ENCODE measurements around the gene ZNF831.

The ZNF831 gene

DNA sequence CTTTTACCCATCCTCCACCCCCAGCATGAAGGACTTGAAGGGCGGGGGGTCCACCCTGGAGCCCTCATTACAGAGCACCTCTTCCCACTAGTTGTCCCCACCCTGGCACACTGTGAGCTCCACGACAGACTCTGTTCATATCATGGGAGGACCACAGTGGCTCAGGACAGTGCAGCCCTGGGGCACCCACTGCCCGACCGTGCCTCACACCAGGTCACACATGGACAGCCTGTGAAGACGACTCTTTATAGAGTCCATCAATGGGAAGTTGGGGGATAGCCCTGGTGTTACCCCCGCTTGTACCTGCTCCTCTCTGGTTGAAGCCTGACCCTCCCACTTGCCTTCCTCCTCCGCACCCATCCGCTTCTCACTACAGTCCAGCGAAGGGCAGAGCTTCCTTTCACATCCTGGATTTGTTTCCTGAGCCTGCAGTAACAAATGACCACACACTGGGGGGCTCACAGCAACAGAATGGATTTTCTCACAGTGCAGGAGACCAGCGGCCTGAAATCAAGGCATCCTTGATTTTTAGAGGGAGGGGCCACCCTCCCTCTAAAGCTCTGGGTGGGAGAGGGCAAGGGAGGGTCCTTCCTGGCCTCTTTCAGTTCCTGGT is 15.5 kb downstream of the ZNF831 start:
- Histone ChIP-seq H3K27me3 (ENCODE audit: control insufficient read depth, insufficient read depth, low read length) (no peaks in the 10 kb centered on the region), H3K4me1 (ENCODE audit: control insufficient read depth, insufficient read depth, low read length) (no peaks in the 10 kb centered on the region), H3K9ac (ENCODE audit: low read length) (no peak overlapping the region), H3K9me3 (ENCODE audit: control insufficient read depth, low read length) (no peaks in the 10 kb centered on the region), H3K36me3 (ENCODE audit: control insufficient read depth, insufficient read depth, low read length) (no peaks in the 10 kb centered on the region), H3K4me3 (ENCODE audit: low read length) (no peak overlapping the region)

DNA sequence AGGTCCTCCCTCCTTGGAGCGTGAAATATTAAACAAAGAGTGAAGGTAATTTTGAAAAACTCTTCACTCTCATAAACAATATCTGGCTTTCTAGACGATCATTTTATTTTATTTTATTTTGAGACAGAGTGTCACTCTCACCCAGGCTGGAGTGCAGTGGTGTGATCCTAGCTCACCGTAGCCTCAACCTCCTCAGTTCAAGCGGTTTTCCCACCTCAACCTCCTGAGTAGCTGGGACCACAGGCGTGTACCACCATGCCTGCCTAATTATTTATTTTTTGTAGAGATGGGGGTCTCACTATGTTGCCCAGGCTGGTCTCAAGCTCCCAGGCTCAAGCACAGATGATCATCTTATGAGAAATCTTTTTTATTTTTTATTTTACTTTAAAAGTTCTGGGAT is 16.4 kb downstream of the ZNF831 start:
- H3K4me1 ChIP-seq (ENCODE audit: control insufficient read depth, insufficient read depth, low read length): no peaks in the 10 kb centered on the region

DNA sequence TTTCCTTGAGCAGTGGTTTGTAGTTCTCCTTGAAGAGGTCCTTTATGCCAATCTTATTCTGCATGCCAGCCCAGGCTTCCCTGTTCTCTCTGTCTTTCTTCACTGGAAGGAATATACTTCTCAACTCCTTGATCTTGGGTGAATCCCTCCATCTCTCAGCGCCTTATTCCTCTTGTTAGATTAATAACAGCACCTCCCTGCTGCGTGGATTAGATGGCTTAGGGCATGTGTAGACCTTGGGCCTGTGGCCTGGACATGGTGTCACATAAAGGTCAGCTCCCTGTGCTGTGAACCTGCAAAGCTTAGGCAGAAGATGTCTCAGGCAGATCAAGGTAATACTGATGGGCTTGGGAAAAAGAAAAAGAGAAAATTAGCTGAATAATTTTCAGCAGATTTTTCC is 18.3 kb downstream of the ZNF831 start:
- Histone ChIP-seq H3K27me3 (ENCODE audit: control insufficient read depth, insufficient read depth, low read length) (no peaks in the 10 kb centered on the region), H3K4me3 (ENCODE audit: low read length) (no peak overlapping the region), H3K36me3 (ENCODE audit: control insufficient read depth, insufficient read depth, low read length) (no peaks in the 10 kb centered on the region), H3K9ac (ENCODE audit: low read length) (no peak overlapping the region), H3K4me1 (ENCODE audit: control insufficient read depth, insufficient read depth, low read length) (no peaks in the 10 kb centered on the region), H3K9me3 (ENCODE audit: control insufficient read depth, low read length) (no peaks in the 10 kb centered on the region)

More for the DNA sequence above, 16.4 kb downstream of the ZNF831 start:
- H3K9ac ChIP-seq (ENCODE audit: low read length): no peak overlapping the region
- H3K27me3 ChIP-seq (ENCODE audit: control insufficient read depth, insufficient read depth, low read length): no peaks in the 10 kb centered on the region
- H3K36me3 ChIP-seq (ENCODE audit: control insufficient read depth, insufficient read depth, low read length): no peaks in the 10 kb centered on the region
- H3K9me3 ChIP-seq (ENCODE audit: control insufficient read depth, low read length): no peaks in the 10 kb centered on the region
- H3K4me3 ChIP-seq (ENCODE audit: low read length): no peak overlapping the region

DNA sequence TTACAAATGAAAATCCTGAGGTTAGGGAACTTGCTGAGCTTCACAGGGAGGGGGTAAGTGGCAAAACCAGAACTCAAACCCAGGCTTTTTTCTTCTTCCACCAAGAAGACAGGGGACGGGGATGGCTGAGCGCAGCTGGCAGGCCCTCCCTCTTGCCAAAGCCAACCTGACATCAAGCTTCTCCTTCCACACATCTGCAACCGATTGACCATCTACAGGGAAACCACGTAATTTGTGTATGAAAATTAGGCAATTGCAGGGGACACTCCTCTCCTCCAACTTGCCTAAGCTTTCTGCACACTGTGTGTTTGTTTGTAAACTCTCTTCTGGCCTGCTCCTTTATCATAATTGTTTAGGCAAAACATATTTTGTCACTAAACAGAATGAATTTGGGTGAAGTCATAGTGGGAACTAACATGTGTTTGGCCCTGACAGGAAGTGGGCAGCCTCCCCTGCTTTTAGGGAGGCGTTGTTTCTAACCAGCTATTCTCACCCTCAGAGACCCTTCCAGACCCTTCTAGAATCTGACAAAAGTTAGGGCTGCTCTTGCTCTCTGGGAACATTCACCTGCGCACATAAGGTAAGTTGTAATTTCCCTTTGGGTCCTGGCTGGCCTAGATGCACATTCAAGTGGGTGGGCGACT is 18.9 kb downstream of the ZNF831 start:
- H3K36me3 ChIP-seq (ENCODE audit: control insufficient read depth, insufficient read depth, low read length): no peaks in the 10 kb centered on the region
- H3K4me1 ChIP-seq (ENCODE audit: control insufficient read depth, insufficient read depth, low read length): no peaks in the 10 kb centered on the region
- no peak overlapping the region for H3K4me3 ChIP-seq (ENCODE audit: low read length)
- no peaks in the 10 kb centered on the region for H3K27me3 ChIP-seq (ENCODE audit: control insufficient read depth, insufficient read depth, low read length)
- H3K9ac ChIP-seq (ENCODE audit: low read length): no peak overlapping the region
- no peaks in the 10 kb centered on the region for H3K9me3 ChIP-seq (ENCODE audit: control insufficient read depth, low read length)

- H3K36me3 ChIP-seq (ENCODE audit: control insufficient read depth, insufficient read depth, low read length): no peaks in the 10 kb centered on the region
- H3K9me3 ChIP-seq (ENCODE audit: control insufficient read depth, low read length): no peaks in the 10 kb centered on the region
- no peak overlapping the region for H3K9ac ChIP-seq (ENCODE audit: low read length)
- no peaks in the 10 kb centered on the region for H3K27me3 ChIP-seq (ENCODE audit: control insufficient read depth, insufficient read depth, low read length)
- no peak overlapping the region for H3K4me3 ChIP-seq (ENCODE audit: low read length)
- no peaks in the 10 kb centered on the region for H3K4me1 ChIP-seq (ENCODE audit: control insufficient read depth, insufficient read depth, low read length)
These were observed 20.1 kb downstream of the ZNF831 start for GRCh38 chr20:59183751-59184150.

- H3K4me1 ChIP-seq (ENCODE audit: control insufficient read depth, insufficient read depth, low read length): no peaks in the 10 kb centered on the region
- no peaks in the 10 kb centered on the region for H3K27me3 ChIP-seq (ENCODE audit: control insufficient read depth, insufficient read depth, low read length)
- H3K36me3 ChIP-seq (ENCODE audit: control insufficient read depth, insufficient read depth, low read length): no peaks in the 10 kb centered on the region
- no peak overlapping the region for H3K9ac ChIP-seq (ENCODE audit: low read length)
- no peaks in the 10 kb centered on the region for H3K9me3 ChIP-seq (ENCODE audit: control insufficient read depth, low read length)
- no peak overlapping the region for H3K4me3 ChIP-seq (ENCODE audit: low read length)
These were observed 21.3 kb downstream of the ZNF831 start for GRCh38 chr20:59184880-59185447.

- Histone ChIP-seq H3K4me1 (ENCODE audit: control insufficient read depth, insufficient read depth, low read length) (no peaks in the 10 kb centered on the region), H3K9ac (ENCODE audit: low read length) (no peak overlapping the region), H3K27me3 (ENCODE audit: control insufficient read depth, insufficient read depth, low read length) (no peaks in the 10 kb centered on the region), H3K9me3 (ENCODE audit: control insufficient read depth, low read length) (no peaks in the 10 kb centered on the region), H3K36me3 (ENCODE audit: control insufficient read depth, insufficient read depth, low read length) (no peaks in the 10 kb centered on the region), H3K4me3 (ENCODE audit: low read length) (no peak overlapping the region)
These were observed 22.2 kb downstream of the ZNF831 start for GRCh38 chr20:59185809-59186208.

GRCh38 chr20:59190466-59190865 is 26.8 kb downstream of the ZNF831 start:
- Histone ChIP-seq H3K4me3 (ENCODE audit: low read length) (no peak overlapping the region), H3K9ac (ENCODE audit: low read length) (no peak overlapping the region), H3K9me3 (ENCODE audit: control insufficient read depth, low read length) (no peaks in the 10 kb centered on the region), H3K4me1 (ENCODE audit: control insufficient read depth, insufficient read depth, low read length) (no peaks in the 10 kb centered on the region), H3K36me3 (ENCODE audit: control insufficient read depth, insufficient read depth, low read length) (no peaks in the 10 kb centered on the region), H3K27me3 (ENCODE audit: control insufficient read depth, insufficient read depth, low read length) (no peaks in the 10 kb centered on the region)

DNA sequence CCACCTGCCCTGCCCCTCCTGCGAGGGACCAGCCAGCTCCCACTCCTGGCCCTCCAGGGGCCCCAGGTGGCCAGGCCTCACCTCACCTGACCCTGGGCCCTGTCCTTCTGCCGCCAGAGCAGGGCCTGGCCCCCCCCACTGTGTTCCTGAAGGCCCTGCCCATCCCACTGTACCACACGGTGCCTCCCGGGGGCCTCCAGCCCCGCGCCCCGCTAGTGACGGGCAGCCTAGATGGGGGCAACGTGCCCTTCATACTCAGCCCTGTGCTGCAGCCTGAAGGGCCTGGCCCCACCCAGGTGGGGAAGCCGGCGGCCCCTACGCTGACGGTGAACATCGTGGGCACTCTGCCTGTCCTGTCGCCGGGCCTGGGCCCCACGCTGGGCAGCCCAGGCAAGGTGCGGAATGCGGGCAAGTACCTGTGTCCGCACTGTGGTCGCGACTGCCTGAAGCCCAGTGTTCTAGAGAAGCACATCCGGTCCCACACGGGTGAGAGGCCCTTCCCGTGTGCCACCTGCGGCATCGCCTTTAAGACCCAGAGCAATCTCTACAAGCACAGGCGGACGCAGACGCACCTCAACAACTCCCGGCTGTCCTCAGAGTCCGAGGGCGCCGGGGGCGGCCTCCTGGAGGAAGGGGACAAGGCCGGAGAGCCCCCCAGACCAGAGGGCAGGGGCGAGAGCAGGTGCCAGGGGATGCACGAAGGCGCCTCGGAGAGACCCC is 27.6 kb downstream of the ZNF831 start:
- Histone ChIP-seq H3K9ac (ENCODE audit: low read length) (no peak overlapping the region), H3K9me3 (ENCODE audit: control insufficient read depth, low read length) (no peaks in the 10 kb centered on the region), H3K27me3 (ENCODE audit: control insufficient read depth, insufficient read depth, low read length) (no peaks in the 10 kb centered on the region), H3K4me3 (ENCODE audit: low read length) (no peak overlapping the region), H3K4me1 (ENCODE audit: control insufficient read depth, insufficient read depth, low read length) (no peaks in the 10 kb centered on the region), H3K36me3 (ENCODE audit: control insufficient read depth, insufficient read depth, low read length) (no peaks in the 10 kb centered on the region)

DNA sequence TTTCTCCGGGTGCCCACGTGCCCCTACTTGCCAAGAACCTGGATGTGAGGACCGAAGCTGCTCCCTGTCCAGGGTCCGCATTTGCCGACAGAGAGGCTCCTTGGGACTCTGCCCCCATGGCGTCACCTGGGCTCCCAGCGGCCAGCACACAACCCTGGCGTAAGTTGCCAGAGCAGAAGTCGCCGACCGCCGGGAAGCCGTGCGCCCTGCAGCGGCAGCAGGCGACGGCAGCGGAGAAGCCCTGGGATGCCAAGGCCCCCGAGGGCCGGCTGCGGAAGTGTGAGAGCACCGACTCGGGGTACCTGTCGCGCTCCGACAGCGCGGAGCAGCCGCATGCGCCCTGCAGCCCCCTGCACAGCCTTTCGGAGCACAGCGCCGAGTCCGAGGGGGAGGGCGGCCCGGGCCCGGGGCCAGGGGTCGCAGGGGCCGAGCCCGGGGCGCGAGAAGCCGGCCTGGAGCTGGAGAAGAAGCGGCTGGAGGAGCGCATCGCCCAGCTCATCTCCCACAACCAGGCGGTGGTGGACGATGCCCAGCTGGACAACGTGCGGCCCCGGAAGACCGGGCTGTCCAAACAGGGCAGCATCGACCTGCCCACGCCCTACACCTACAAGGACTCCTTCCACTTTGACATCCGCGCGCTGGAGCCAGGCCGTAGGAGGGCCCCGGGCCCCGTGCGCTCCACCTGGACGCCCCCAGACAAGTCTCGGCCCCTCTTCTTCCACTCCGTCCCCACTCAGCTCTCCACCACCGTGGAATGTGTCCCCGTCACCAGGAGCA is 28.3 kb downstream of the ZNF831 start:
- no peaks in the 10 kb centered on the region for H3K4me1 ChIP-seq (ENCODE audit: control insufficient read depth, insufficient read depth, low read length)
- H3K9me3 ChIP-seq (ENCODE audit: control insufficient read depth, low read length): no peaks in the 10 kb centered on the region
- no peak overlapping the region for H3K9ac ChIP-seq (ENCODE audit: low read length)
- H3K27me3 ChIP-seq (ENCODE audit: control insufficient read depth, insufficient read depth, low read length): no peaks in the 10 kb centered on the region
- no peak overlapping the region for H3K4me3 ChIP-seq (ENCODE audit: low read length)
- H3K36me3 ChIP-seq (ENCODE audit: control insufficient read depth, insufficient read depth, low read length): no peaks in the 10 kb centered on the region

DNA sequence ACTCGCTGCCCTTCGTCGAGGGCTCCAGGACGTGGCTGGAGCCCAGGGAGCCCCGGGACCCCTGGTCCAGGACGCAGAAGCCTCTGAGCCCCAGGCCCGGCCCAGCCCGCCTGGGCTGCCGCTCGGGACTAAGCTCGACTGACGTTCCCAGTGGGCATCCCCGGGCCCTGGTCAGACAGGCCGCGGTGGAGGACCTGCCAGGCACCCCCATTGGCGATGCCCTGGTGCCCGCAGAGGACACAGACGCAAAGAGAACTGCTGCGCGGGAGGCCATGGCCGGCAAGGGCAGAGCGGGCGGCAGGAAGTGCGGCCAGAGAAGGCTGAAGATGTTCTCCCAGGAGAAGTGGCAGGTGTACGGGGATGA is 28.9 kb downstream of the ZNF831 start:
- Histone ChIP-seq H3K36me3 (ENCODE audit: control insufficient read depth, insufficient read depth, low read length) (no peaks in the 10 kb centered on the region), H3K9me3 (ENCODE audit: control insufficient read depth, low read length) (no peaks in the 10 kb centered on the region), H3K4me3 (ENCODE audit: low read length) (no peak overlapping the region), H3K9ac (ENCODE audit: low read length) (no peak overlapping the region), H3K27me3 (ENCODE audit: control insufficient read depth, insufficient read depth, low read length) (no peaks in the 10 kb centered on the region), H3K4me1 (ENCODE audit: control insufficient read depth, insufficient read depth, low read length) (no peaks in the 10 kb centered on the region)

GRCh38 chr20:59193325-59193724 is 29.7 kb downstream of the ZNF831 start:
- Histone ChIP-seq H3K4me3 (ENCODE audit: low read length) (no peak overlapping the region), H3K9me3 (ENCODE audit: control insufficient read depth, low read length) (no peaks in the 10 kb centered on the region), H3K36me3 (ENCODE audit: control insufficient read depth, insufficient read depth, low read length) (no peaks in the 10 kb centered on the region), H3K9ac (ENCODE audit: low read length) (no peak overlapping the region), H3K27me3 (ENCODE audit: control insufficient read depth, insufficient read depth, low read length) (no peaks in the 10 kb centered on the region), H3K4me1 (ENCODE audit: control insufficient read depth, insufficient read depth, low read length) (no peaks in the 10 kb centered on the region)
